ENCODE measurements around the gene POLR2L. TPM values are rescaled to one million over a fixed set of nuclear protein-coding genes. Genes with fewer than 3 reads are reported as not detected.

POLR2L gene
- total and polyA plus RNA-seq, 2 of the 13 experiments (the other 11 are each of a cell fraction or from before 2014, with no cell fraction given): 104 to 114 TPM

- TF ChIP-seq HNF1A (IDR thresholded peaks at IDR 0.05; ENCODE audit: low read depth) (no peak), HNF1A (CRISPR knock-in tag; IDR thresholded peaks at IDR 0.05; ENCODE audit: borderline replicate concordance) (peak; percentile 66; the same call in 1 of the 2 replicates), FOXK2 (IDR thresholded peaks at IDR 0.05) (peak; percentile 95), PHF21A (CRISPR knock-in tag; IDR thresholded peaks at IDR 0.05) (no peak; the same call in 1 of the 2 replicates), PRDM4 (CRISPR knock-in tag; IDR thresholded peaks at IDR 0.05; ENCODE audit: borderline replicate concordance) (no peak), GATA4 (IDR thresholded peaks at IDR 0.05; ENCODE audit: borderline replicate concordance, low read depth) (peak; percentile 73; the same call in 1 of the 2 replicates), ZFP90 (CRISPR knock-in tag; IDR thresholded peaks at IDR 0.05; ENCODE audit: borderline replicate concordance) (no peak; the same call in 1 of the 2 replicates), PHF8 (CRISPR knock-in tag; IDR thresholded peaks at IDR 0.05) (peak; percentile 82), MAF1 (CRISPR knock-in tag; IDR thresholded peaks at IDR 0.05; ENCODE audit: borderline replicate concordance) (no peak), ZSCAN12 (CRISPR knock-in tag; IDR thresholded peaks at IDR 0.05) (no peak), THAP11 (CRISPR knock-in tag; IDR thresholded peaks at IDR 0.05) (peak; percentile 87), ZNF232 (CRISPR knock-in tag; IDR thresholded peaks at IDR 0.05; ENCODE audit: borderline replicate concordance) (peak; percentile 45; the same call in 1 of the 2 replicates), CHD4 (IDR thresholded peaks at IDR 0.05; ENCODE audit: borderline replicate concordance, low read length) (no peak), HNRNPH1 (optimal IDR thresholded peaks at IDR 0.05; ENCODE audit: low read depth, low read length) (no peak), NFIB (CRISPR knock-in tag; IDR thresholded peaks at IDR 0.05; ENCODE audit: borderline replicate concordance) (no peak), TIGD3 (CRISPR knock-in tag; IDR thresholded peaks at IDR 0.05; ENCODE audit: borderline replicate concordance) (no peak), ERF (CRISPR knock-in tag; IDR thresholded peaks at IDR 0.05) (peak; percentile 65), STAG1 (CRISPR knock-in tag; IDR thresholded peaks at IDR 0.05) (no peak), JDP2 (CRISPR knock-in tag; IDR thresholded peaks at IDR 0.05; ENCODE audit: borderline replicate concordance) (no peak), ZNF737 (CRISPR knock-in tag; IDR thresholded peaks at IDR 0.05; ENCODE audit: borderline replicate concordance) (no peak)
- TF ChIP-seq, protein P1, sequence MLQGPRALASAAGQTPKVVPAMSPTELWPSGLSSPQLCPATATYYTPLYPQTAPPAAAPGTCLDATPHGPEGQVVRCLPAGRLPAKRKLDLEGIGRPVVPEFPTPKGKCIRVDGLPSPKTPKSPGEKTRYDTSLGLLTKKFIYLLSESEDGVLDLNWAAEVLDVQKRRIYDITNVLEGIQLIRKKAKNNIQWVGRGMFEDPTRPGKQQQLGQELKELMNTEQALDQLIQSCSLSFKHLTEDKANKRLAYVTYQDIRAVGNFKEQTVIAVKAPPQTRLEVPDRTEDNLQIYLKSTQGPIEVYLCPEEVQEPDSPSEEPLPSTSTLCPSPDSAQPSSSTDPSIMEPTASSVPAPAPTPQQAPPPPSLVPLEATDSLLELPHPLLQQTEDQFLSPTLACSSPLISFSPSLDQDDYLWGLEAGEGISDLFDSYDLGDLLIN (CRISPR knock-in tag; IDR thresholded peaks at IDR 0.05; ENCODE audit: borderline replicate concordance): no peak
Measured at GRCh38 chr11:842370-843002, at the start of gene POLR2L, which contains the start of gene TSPAN4 (continued).
